Panc1 (cell line): ENCODE results near the gene PEDS1. TPM values are rescaled to one million over a fixed set of nuclear protein-coding genes. Genes with fewer than 3 reads are reported as not detected.

Experiments used
- ATAC-seq: fragments of 200-7000 bp; cut with Tn5 transposase; 2 replicates; pipeline ENCODE4 v1.9.1; 2020; ENCODE audit warnings: mild to moderate bottlenecking, moderate library complexity
- BruUV-seq: library from RNA; stranded (reverse); fragments of 400-500 nt; replicated peaks from 2 replicates; lab custom pipeline; 2021; lab: Mats Ljungman, UMichigan
- CTCF ChIA-PET: fragments of 300-600 bp; sonication (Branson Sonifier 250); formaldehyde crosslinking; loops from one replicate; lab custom pipeline; 2022; ENCODE audit warnings: antibody characterized with exemption; lab: Charles Lee
- POLR2A ChIA-PET: fragments of 300-600 bp; sonication (Branson Sonifier 250); formaldehyde crosslinking; loops from one replicate; lab custom pipeline; 2022; ENCODE audit warnings: antibody characterized with exemption; lab: Charles Lee
- DNase-seq: peaks from one replicate; pipeline ENCODE4 v3.0.0-alpha.2; 2010; ENCODE audit warnings: low read depth, low spot score
- H3K27ac ChIP-seq: 2 replicates; pipeline ENCODE4 v1.5.1; 2011; ENCODE audit warnings: mild to moderate bottlenecking, low read length, inconsistent platforms
- H3K27me3 ChIP-seq: fragments of 200-500 bp; sonication (Bioruptor generic); 2 replicates; pipeline ENCODE4 v1.6.0; 2014; ENCODE audit warnings: low read length, inconsistent platforms; ENCODE audit not compliant: control insufficient read depth, insufficient read depth
- H3K36me3 ChIP-seq: fragments of 200-500 bp; sonication (Bioruptor generic); 2 replicates; pipeline ENCODE4 v1.5.1; 2014; ENCODE audit warnings: inconsistent platforms, mild to moderate bottlenecking, low read length, moderate library complexity; ENCODE audit not compliant: control insufficient read depth, insufficient read depth
- H3K4me1 ChIP-seq: 2 replicates; pipeline ENCODE4 v1.5.1; 2011; ENCODE audit warnings: inconsistent platforms, mild to moderate bottlenecking, low read length, moderate library complexity; ENCODE audit not compliant: control insufficient read depth, insufficient read depth
- H3K4me3 ChIP-seq, 2 experiments: 2 replicates each; pipeline ENCODE4 v1.5.1; 2011 to 2012; ENCODE audit warnings: low read depth in 2 of 2, low read length in 2 of 2, mild to moderate bottlenecking in 2 of 2, inconsistent platforms in 1 of 2, moderate library complexity in 1 of 2
- H3K9me3 ChIP-seq: fragments of 200-500 bp; sonication (Bioruptor generic); 2 replicates; pipeline ENCODE4 v1.5.1; 2014; ENCODE audit warnings: low read depth, mild to moderate bottlenecking, inconsistent platforms, low read length, moderate library complexity; ENCODE audit not compliant: control insufficient read depth, insufficient read depth
- CTCF ChIP-seq: fragments of 450-650 bp; IDR thresholded peaks from 2 replicates; pipeline ENCODE4 v1.5.1; 2017; ENCODE audit warnings: mild to moderate bottlenecking
- POLR2AphosphoS5 ChIP-seq: IDR thresholded peaks from 2 replicates; pipeline ENCODE4 v1.6.1; 2012; ENCODE audit warnings: mild to moderate bottlenecking, low read depth, low read length, moderate library complexity
- REST ChIP-seq, 2 experiments: IDR thresholded peaks; 2 replicates each; pipeline ENCODE4 v1.6.1; 2011 to 2012; ENCODE audit warnings: low read depth in 2 of 2, control low read depth in 1 of 2, low read length in 1 of 2, mild to moderate bottlenecking in 1 of 2, moderate library complexity in 1 of 2; ENCODE audit not compliant: insufficient read depth in 1 of 2
- SIN3A ChIP-seq: IDR thresholded peaks from 2 replicates; pipeline ENCODE4 v1.6.1; 2012; ENCODE audit warnings: low read depth, mild to moderate bottlenecking, low read length, moderate library complexity, borderline replicate concordance; ENCODE audit not compliant: insufficient read depth
- TCF7L2 ChIP-seq: IDR thresholded peaks from 2 replicates; pipeline ENCODE4 v1.6.1; 2011; ENCODE audit warnings: mild to moderate bottlenecking, low read depth, low read length, inconsistent platforms
- in situ Hi-C: cut with HindIII; loops from 2 replicates; pipeline ENCODE4 v1.10.0; 2016; ENCODE audit warnings: low sequenced_read_pairs, low pct_unique_long_range_greater_than_20kb
- intact Hi-C: fragments of 100-400 bp; cut with micrococcal nuclease; formaldehyde crosslinking; loops from one replicate; pipeline ENCODE4 v1.10.0; 2022; ENCODE audit not compliant: unreplicated experiment
- total RNA-seq: library from RNA; stranded (reverse); gene quantifications from one replicate; pipeline ENCODE4 v1.2.1, GENCODE V29; 2021; ENCODE audit not compliant: unreplicated experiment

The PEDS1 gene
- total RNA-seq, 1 experiment from 2014 or later: 88.9 TPM

- H3K4me3 ChIP-seq: no peak overlapping the region
- no peaks in the 10 kb centered on the region for H3K9me3 ChIP-seq
- H3K4me1 ChIP-seq: peaks cover 40% of the 10 kb centered on the region
- DNase-seq: no peak
- in situ Hi-C loops: no loop called here
- BruUV-seq: no TSS peak
- CTCF ChIA-PET: interaction anchor here (1.8 kb wide), 1 partner anchor 51 kb away, joined by 4 read pairs; no protein-coding TSS in a partner anchor
- H3K36me3 ChIP-seq: no peaks in the 10 kb centered on the region
- H3K27me3 ChIP-seq: no peaks in the 10 kb centered on the region
- H3K27ac ChIP-seq: no peak overlapping the region
- POLR2A ChIA-PET: no interaction called here
- TF ChIP-seq SIN3A: no peak
- no peak for TF ChIP-seq CTCF
- no peak for TF ChIP-seq TCF7L2
- TF ChIP-seq POLR2AphosphoS5: no peak
- no peak for TF ChIP-seq REST (IDR thresholded peaks at IDR 0.05; ENCODE audit: insufficient read depth in 1 of 2, low read depth in 2 of 2, low read length in 1 of 2)
- intact Hi-C loops: no loop called here
- ATAC-seq: no peak
Observed at GRCh38 chr20:50118203-50118602, 35.3 kb downstream of the PEDS1 start.

- DNase-seq: no peak
- no peaks in the 10 kb centered on the region for H3K36me3 ChIP-seq
- in situ Hi-C loops: no loop called here
- TF ChIP-seq REST (IDR thresholded peaks at IDR 0.05; ENCODE audit: insufficient read depth in 1 of 2, low read depth in 2 of 2, low read length in 1 of 2) (no peak), POLR2AphosphoS5 (no peak), SIN3A (no peak), TCF7L2 (no peak), CTCF (no peak)
- no peaks in the 10 kb centered on the region for H3K9me3 ChIP-seq
- BruUV-seq: no TSS peak
- H3K27me3 ChIP-seq: no peaks in the 10 kb centered on the region
- H3K4me3 ChIP-seq: peak overlapping the region; percentile 61 to 77
- H3K4me1 ChIP-seq: peaks cover 31% of the 10 kb centered on the region
- ChIA-PET POLR2A (interaction anchor here (0.6 to 1.1 kb wide), 2 partner anchors 23 to 107 kb away, joined by 4 to 7 read pairs; no protein-coding TSS in a partner anchor), CTCF (no interaction called here)
- ATAC-seq: no peak
- H3K27ac ChIP-seq: peak overlapping the region; percentile 96
- intact Hi-C loops: no loop called here
Observed at GRCh38 chr20:50116368-50116999, 37.0 kb downstream of the PEDS1 start.
